Hepatocyte (in vitro differentiated cells): Measurements from ENCODE around the gene KRT86. TPM values are rescaled to one million over a fixed set of nuclear protein-coding genes. Genes with fewer than 3 reads are reported as not detected.

ENCODE experiments used
- DNase-seq: peaks from one replicate; pipeline ENCODE4 v3.0.0-alpha.2; 2016; ENCODE audit warnings: low spot score
- H2AFZ ChIP-seq: fragments of 200-600 bp; sonication (generic); 2 replicates; pipeline ENCODE4 v1.6.0; 2016; ENCODE audit warnings: antibody characterized with exemption, mild to moderate bottlenecking
- H3K27ac ChIP-seq: fragments of 200-600 bp; sonication (generic); 2 replicates; pipeline ENCODE4 v1.5.1; 2016; ENCODE audit warnings: mild to moderate bottlenecking
- H3K27me3 ChIP-seq: fragments of 200-600 bp; sonication (generic); 2 replicates; pipeline ENCODE4 v1.6.1; 2016
- H3K36me3 ChIP-seq: fragments of 200-600 bp; sonication (generic); replicated peaks from 2 replicates; pipeline ENCODE4 v1.5.1; 2016; ENCODE audit warnings: low read depth; ENCODE audit not compliant: insufficient read depth
- H3K4me1 ChIP-seq: fragments of 200-600 bp; sonication (generic); 2 replicates; pipeline ENCODE4 v1.5.1; 2016; ENCODE audit warnings: mild to moderate bottlenecking, moderate library complexity; ENCODE audit not compliant: insufficient read depth
- H3K4me2 ChIP-seq: fragments of 200-600 bp; sonication (generic); 2 replicates; pipeline ENCODE4 v1.6.0; 2016
- H3K4me3 ChIP-seq: fragments of 200-600 bp; sonication (generic); 2 replicates; pipeline ENCODE4 v1.5.1; 2016; ENCODE audit warnings: mild to moderate bottlenecking
- H3K79me2 ChIP-seq: fragments of 200-600 bp; sonication (generic); 2 replicates; pipeline ENCODE4 v1.6.0; 2017; ENCODE audit warnings: mild to moderate bottlenecking
- H3K9me2 ChIP-seq: fragments of 200-600 bp; sonication (generic); replicated peaks from 2 replicates; pipeline ENCODE4 v1.6.0; 2017; ENCODE audit warnings: mild to moderate bottlenecking; ENCODE audit not compliant: insufficient read depth
- H3K9me3 ChIP-seq: fragments of 200-600 bp; sonication (generic); 2 replicates; pipeline ENCODE4 v1.5.1; 2016; ENCODE audit warnings: low read depth, mild to moderate bottlenecking
- H4K20me1 ChIP-seq: fragments of 200-600 bp; sonication (generic); 2 replicates; pipeline ENCODE4 v1.6.0; 2016; ENCODE audit warnings: mild to moderate bottlenecking; ENCODE audit not compliant: insufficient read depth, poor library complexity, severe bottlenecking
- EZH2 ChIP-seq: fragments of 200-600 bp; sonication (generic); IDR thresholded peaks from 2 replicates; pipeline ENCODE4 v1.6.1; 2016; ENCODE audit warnings: antibody characterized with exemption, mild to moderate bottlenecking, borderline replicate concordance
- EZH2phosphoT487 ChIP-seq: fragments of 200-600 bp; sonication (generic); IDR thresholded peaks from one replicate; pipeline ENCODE4 v1.6.1; 2018; ENCODE audit warnings: antibody characterized with exemption, mild to moderate bottlenecking, low read depth, moderate library complexity; ENCODE audit not compliant: unreplicated experiment, severe bottlenecking
- WGBS: methylation state at CpG from one replicate; pipeline ENCODE4 v1.1.6; 2016; ENCODE audit warnings: low lambda C conversion rate; ENCODE audit errors: missing lambda C conversion rate; 5-methylcytosine and 5-hydroxymethylcytosine counted together
- polyA plus RNA-seq: library from polyadenylated mRNA; unstranded; fragments of >200 nt; fragmentation: Nextera tagmentation; extraction: Ambion mirVana; gene quantifications from 2 replicates; pipeline ENCODE4 v1.2.1, GENCODE V29; 2016
- total RNA-seq: library from RNA; depleted of rRNA; stranded (reverse); fragments of >200 nt; gene quantifications from 2 replicates; pipeline ENCODE4 v1.2.3, GENCODE V29; 2014
- TF ChIP-seq, protein P1 (sequence below): fragments of 200-600 bp; sonication (generic); IDR thresholded peaks from 2 replicates; pipeline ENCODE4 v1.5.1; 2016; ENCODE audit warnings: antibody characterized with exemption, mild to moderate bottlenecking; ENCODE audit not compliant: poor library complexity

The KRT86 gene
- total and polyA plus RNA-seq, 2 experiments from 2014 or later, result 0.40 TPM; not detected in 1

DNA sequence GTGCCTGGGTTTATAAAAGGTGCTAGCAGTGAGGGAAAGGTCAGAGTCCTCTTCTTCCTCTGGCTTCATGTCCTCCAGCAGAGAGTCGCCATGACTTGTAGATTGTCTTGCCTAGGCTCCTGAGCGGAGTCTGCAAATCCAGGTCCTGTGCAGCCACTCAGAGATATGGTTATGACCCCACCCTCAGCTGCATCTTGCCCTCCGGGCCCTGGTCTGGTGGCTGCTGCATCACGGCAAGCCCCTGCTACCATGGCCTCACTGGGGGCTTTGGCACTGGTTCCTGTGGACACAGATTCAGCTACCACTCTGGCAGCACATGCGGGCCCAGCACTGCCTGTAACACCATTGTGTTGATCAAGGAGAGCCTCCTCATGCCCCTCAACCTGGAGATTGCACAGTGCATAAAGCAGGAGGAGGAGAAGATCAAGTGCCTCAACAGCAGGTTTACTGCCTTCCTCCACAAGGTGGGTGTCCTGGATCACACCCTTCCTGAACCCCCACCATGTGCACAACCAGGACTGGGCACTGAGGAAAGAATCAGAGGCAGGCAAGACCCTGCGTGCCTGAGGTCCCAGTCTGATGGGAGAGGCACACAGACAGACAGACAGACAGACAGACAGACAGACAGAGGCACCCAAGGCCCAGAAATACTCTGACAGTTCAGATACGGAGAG is 10.5 kb upstream of the KRT86 start:
- Histone ChIP-seq H3K27me3 (peaks cover 17% of the 10 kb centered on the region), H3K79me2 (no peaks in the 10 kb centered on the region), H4K20me1 (no peaks in the 10 kb centered on the region), H3K4me3 (no peak overlapping the region), H3K27ac (no peak overlapping the region), H3K9me2 (no peaks in the 10 kb centered on the region), H3K4me2 (no peak overlapping the region), H3K36me3 (no peaks in the 10 kb centered on the region), H2AFZ (no peak overlapping the region), H3K9me3 (no peaks in the 10 kb centered on the region), H3K4me1 (no peaks in the 10 kb centered on the region)
- TF ChIP-seq, protein P1, sequence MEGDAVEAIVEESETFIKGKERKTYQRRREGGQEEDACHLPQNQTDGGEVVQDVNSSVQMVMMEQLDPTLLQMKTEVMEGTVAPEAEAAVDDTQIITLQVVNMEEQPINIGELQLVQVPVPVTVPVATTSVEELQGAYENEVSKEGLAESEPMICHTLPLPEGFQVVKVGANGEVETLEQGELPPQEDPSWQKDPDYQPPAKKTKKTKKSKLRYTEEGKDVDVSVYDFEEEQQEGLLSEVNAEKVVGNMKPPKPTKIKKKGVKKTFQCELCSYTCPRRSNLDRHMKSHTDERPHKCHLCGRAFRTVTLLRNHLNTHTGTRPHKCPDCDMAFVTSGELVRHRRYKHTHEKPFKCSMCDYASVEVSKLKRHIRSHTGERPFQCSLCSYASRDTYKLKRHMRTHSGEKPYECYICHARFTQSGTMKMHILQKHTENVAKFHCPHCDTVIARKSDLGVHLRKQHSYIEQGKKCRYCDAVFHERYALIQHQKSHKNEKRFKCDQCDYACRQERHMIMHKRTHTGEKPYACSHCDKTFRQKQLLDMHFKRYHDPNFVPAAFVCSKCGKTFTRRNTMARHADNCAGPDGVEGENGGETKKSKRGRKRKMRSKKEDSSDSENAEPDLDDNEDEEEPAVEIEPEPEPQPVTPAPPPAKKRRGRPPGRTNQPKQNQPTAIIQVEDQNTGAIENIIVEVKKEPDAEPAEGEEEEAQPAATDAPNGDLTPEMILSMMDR, result no peak
- no peak for TF ChIP-seq EZH2phosphoT487
- no peak for TF ChIP-seq EZH2
- 91% methylated on average over 7 of the region's 7 CpGs for WGBS
- no peak for DNase-seq

DNA sequence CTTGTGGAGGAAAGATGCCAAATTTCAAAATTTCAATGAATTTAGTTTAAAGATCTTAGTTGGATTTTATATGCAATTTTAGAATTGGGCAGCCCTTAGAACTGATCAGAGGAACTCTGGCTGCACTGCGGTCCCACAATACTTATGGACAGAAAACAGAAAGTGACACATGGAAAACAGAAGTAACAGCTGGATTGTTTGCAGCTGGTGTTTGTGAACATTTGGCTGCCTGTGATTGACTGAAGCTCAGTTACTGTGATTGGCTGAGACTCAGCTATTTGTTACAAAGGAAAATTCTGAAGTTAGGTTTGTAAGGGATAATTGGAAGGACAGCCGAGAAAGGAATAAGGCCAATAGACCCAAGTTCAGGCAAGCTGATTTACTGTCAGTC is 10.0 kb upstream of the KRT86 start:
- DNase-seq, result no peak
- no peaks in the 10 kb centered on the region for H3K79me2 ChIP-seq
- H3K27me3 ChIP-seq, result peaks cover 11% of the 10 kb centered on the region
- H3K4me1 ChIP-seq, result no peaks in the 10 kb centered on the region
- H3K4me3 ChIP-seq, result no peak overlapping the region
- WGBS, result 75% methylated on average over 2 of the region's 2 CpGs
- H3K4me2 ChIP-seq, result no peak overlapping the region
- H3K36me3 ChIP-seq, result no peaks in the 10 kb centered on the region
- H4K20me1 ChIP-seq, result no peaks in the 10 kb centered on the region
- no peak overlapping the region for H2AFZ ChIP-seq
- no peak for TF ChIP-seq EZH2phosphoT487
- TF ChIP-seq, protein P1, result no peak
- no peak for TF ChIP-seq EZH2
- H3K9me2 ChIP-seq, result no peaks in the 10 kb centered on the region
- no peaks in the 10 kb centered on the region for H3K9me3 ChIP-seq
- H3K27ac ChIP-seq, result no peak overlapping the region

DNA sequence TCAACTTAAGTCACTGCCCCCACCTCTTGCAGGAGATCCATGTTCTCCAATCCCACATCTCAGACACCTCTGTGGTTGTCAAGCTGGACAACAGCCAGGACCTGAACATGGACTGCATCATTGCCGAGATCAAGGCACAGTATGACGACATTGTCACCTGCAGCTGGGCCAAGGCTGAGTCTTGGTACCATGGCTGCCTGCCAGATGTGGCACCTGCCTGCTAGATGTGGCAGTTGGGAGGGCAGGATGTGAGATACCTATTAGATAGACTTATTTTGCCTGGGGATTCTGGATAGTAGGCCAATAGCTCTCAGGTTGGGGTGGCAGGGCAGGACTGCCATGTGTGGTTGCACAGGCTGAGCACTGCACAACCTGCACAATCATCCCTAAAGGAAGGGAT is 7.9 kb upstream of the KRT86 start:
- Histone ChIP-seq H3K36me3 (no peaks in the 10 kb centered on the region), H3K4me1 (no peaks in the 10 kb centered on the region), H3K9me2 (no peaks in the 10 kb centered on the region), H3K9me3 (no peaks in the 10 kb centered on the region), H3K79me2 (no peaks in the 10 kb centered on the region), H2AFZ (no peak overlapping the region), H3K4me3 (no peak overlapping the region), H3K4me2 (no peak overlapping the region), H4K20me1 (no peaks in the 10 kb centered on the region), H3K27ac (no peak overlapping the region), H3K27me3 (no peaks in the 10 kb centered on the region)
- DNase-seq, result no peak
- no peak for TF ChIP-seq EZH2
- TF ChIP-seq, protein P1, result no peak
- no peak for TF ChIP-seq EZH2phosphoT487
- WGBS, result 95% methylated on average over 2 of the region's 2 CpGs
